Mononuclear cell (primary cell): ENCODE measurements around the gene CS. TPM values are rescaled to one million over a fixed set of nuclear protein-coding genes. Genes with fewer than 3 reads are reported as not detected.

Experiments
- H3K27me3 ChIP-seq: 2 replicates; pipeline ENCODE4 v1.6.0; 2011; ENCODE audit warnings: low read length, control low read depth; ENCODE audit not compliant: insufficient read depth
- H3K4me1 ChIP-seq: 2 replicates; pipeline ENCODE4 v1.5.1; 2011; ENCODE audit warnings: mild to moderate bottlenecking, low read length, control low read depth; ENCODE audit not compliant: insufficient read depth
- H3K4me3 ChIP-seq: 2 replicates; pipeline ENCODE4 v1.5.1; 2011; ENCODE audit warnings: mild to moderate bottlenecking, low read length, moderate library complexity
- H3K9me3 ChIP-seq: 2 replicates; pipeline ENCODE4 v1.5.1; 2011; ENCODE audit warnings: low read depth, mild to moderate bottlenecking, control low read depth, low read length
- total RNA-seq: library from RNA; depleted of rRNA; stranded (reverse); fragments of >200 nt; gene quantifications from one replicate; pipeline ENCODE4 v1.2.3, GENCODE V29; 2012

The CS gene
- total RNA-seq, 1 donor = 148 TPM

- no peaks in the 10 kb centered on the region for H3K9me3 ChIP-seq
- H3K27me3 ChIP-seq = no peaks in the 10 kb centered on the region
- H3K4me1 ChIP-seq = peaks cover 6% of the 10 kb centered on the region
- H3K4me3 ChIP-seq = no peak within 1 kb of the TSS
These were observed 70.2 kb downstream of the CS start, which contains the start of gene SLC39A5 for GRCh38 chr12:56229916-56230431. SLC39A5 (plus strand) TSS chr12:56230051; CDS start chr12:56231275, 1,224 bp downstream.

DNA sequence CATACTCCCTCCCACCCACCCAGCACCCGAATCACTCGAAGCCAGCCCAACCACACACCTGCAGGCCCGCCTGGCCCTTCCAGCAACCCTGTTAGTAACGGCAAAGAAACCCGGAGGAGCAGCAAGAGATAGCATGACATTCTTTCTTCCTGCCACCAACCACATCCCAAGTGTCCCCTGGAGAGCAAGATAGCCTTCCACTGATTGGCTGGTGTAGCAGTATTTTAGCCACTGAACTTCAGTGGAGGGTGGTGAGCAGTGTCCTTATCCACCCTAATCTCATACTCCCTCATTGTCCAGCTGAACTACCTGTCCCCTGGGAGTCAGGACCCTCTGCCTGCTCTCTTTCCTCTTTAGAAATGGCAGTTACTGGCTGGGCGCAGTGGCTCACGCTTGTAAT is 71.0 kb downstream of the CS start:
- no peaks in the 10 kb centered on the region for H3K9me3 ChIP-seq
- peaks cover 13% of the 10 kb centered on the region for H3K4me1 ChIP-seq
- H3K27me3 ChIP-seq = no peaks in the 10 kb centered on the region
- no peak overlapping the region for H3K4me3 ChIP-seq

DNA sequence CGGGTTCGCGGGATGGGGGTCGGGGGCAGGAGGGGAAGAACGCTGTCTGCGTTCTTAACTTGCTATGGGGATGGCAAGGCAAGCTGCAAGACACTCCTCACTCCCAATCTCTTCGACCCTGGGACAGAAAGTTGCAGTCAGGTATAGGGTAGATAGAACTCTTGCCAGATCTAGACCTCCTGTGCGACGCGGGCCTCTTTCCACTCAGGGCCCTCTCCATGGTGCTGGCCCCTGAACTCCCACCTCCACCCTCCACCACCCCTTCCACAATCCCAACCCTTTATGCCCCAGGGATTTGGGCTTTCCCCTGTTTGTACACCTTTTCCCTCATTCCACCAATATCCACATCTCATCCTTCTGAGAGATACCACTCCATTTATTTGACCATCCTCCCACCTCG is 75.2 kb downstream of the CS start:
- no peaks in the 10 kb centered on the region for H3K27me3 ChIP-seq
- no peaks in the 10 kb centered on the region for H3K9me3 ChIP-seq
- H3K4me3 ChIP-seq = no peak overlapping the region
- H3K4me1 ChIP-seq = peaks cover 49% of the 10 kb centered on the region

DNA sequence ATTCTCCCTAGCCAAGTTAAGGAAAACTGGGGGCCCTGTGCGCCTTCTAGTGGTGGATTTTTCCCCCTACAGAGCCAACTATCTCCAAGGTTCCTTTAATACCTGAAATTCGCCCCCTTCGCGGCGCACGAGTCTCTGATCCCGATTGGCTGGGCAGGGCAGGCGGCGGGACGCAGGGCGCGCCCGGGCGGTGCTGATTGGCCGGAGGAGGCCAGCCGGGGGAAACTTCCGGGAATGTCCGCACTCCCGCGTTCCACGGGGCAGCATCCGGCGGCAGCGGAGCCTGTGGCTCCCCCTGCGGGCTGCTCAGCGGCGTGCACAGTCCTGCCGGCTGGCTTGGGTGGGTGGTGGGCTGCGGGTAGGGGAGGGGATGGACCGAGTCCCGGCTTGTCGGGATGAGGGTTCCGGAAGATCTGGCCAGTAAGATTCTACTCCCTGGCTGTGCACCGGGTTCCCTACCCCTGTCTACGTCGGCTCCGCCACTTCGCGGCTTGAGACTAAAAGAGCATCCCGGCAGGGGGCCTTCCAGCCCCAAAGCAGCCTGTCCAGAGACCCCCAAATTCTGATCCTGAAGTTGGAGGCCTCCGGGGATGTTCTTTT is 75.9 kb downstream of the CS start, which contains the start of gene NABP2:
TSS of gene NABP2 (plus strand) at position 241 of the 600 bp plus-strand sequence. CDS start 515 bp downstream, outside the sequence.
- H3K4me1 ChIP-seq = peaks cover 55% of the 10 kb centered on the region
- H3K4me3 ChIP-seq = peak within 1 kb of the TSS; percentile 57
- H3K27me3 ChIP-seq = no peaks in the 10 kb centered on the region
- H3K9me3 ChIP-seq = no peaks in the 10 kb centered on the region

DNA sequence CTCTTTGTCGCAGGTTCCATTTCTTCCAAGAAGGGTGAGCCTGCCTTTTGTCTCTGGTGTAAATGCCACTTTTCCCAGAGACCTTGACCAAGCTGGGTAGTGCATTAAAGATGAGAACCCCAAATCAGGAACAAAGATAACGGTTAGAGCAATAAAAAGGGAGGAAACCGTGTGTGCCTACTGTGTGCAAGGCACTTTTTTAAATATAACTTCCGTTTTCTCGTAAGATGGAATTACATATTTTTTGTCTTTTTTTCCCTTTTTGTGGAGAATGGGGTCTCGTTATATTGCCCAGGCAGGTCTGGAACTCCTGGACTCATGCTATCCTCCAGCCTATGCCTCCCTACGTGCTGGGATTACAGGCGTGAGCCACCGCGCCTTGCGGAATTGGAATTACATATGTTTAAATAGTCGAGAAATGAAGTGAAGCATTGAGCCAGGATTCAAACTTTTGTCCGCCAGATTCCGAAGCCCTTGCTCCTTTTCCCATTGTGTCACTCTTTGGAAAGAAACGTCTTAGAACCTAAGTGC is 76.5 kb downstream of the CS start:
- Histone ChIP-seq H3K27me3 (no peaks in the 10 kb centered on the region), H3K4me3 (peak overlapping the region; percentile 57), H3K9me3 (no peaks in the 10 kb centered on the region), H3K4me1 (peaks cover 55% of the 10 kb centered on the region)

DNA sequence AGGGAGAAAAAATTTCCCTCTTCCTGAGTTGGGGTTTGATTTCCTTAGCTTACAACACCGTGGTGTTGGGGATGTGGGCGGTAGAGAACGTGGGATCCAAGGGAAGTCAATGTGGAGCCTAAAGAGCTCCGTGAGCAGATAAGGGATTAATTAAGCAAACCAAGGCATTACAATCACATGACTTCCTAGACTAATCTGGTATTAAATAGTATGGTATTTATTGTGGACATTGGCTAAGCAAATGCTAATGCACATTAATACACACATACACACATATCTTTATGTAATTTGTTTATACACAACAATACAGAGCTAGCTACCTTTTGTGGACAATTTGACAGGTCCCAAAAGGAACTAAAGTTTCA is 77.6 kb downstream of the CS start:
- peaks cover 55% of the 10 kb centered on the region for H3K4me1 ChIP-seq
- H3K27me3 ChIP-seq = no peaks in the 10 kb centered on the region
- no peaks in the 10 kb centered on the region for H3K9me3 ChIP-seq
- H3K4me3 ChIP-seq = peak overlapping the region; percentile 98

- Histone ChIP-seq H3K4me3 (peak within 1 kb of the TSS; percentile 98), H3K9me3 (no peaks in the 10 kb centered on the region), H3K27me3 (no peaks in the 10 kb centered on the region), H3K4me1 (peaks cover 55% of the 10 kb centered on the region)
These were observed 78.2 kb downstream of the CS start, which contains the start of gene RNF41 for GRCh38 chr12:56221757-56222530. RNF41 (minus strand) TSS chr12:56221922; CDS start chr12:56214047, 7,875 bp downstream.

Other genes starting within 250 kb of the CS start
- gene ERBB3, start 220.2 kb downstream of the CS start, total RNA-seq = 1.4 TPM
- 103 TPM for gene PA2G4, start 195.8 kb downstream of the CS start, total RNA-seq
- 5,493 TPM for gene RPL41, start 183.7 kb downstream of the CS start, total RNA-seq
- 8.6 TPM for gene ZC3H10, start 182.1 kb downstream of the CS start, total RNA-seq
- gene ESYT1, start 172.1 kb downstream of the CS start, total RNA-seq = 62.1 TPM
- gene MYL6B, start 147.7 kb downstream of the CS start, total RNA-seq = 2.1 TPM
- 729 TPM for gene MYL6, start 142.0 kb downstream of the CS start, total RNA-seq
- gene SMARCC2, start 110.8 kb downstream of the CS start, total RNA-seq = 61.1 TPM
- 34.3 TPM for gene RNF41, start 78.4 kb downstream of the CS start, total RNA-seq
- gene NABP2, start 76.0 kb downstream of the CS start, total RNA-seq = 8.9 TPM
- gene SLC39A5, start 70.3 kb downstream of the CS start, total RNA-seq = not detected
- gene ANKRD52, start 41.9 kb downstream of the CS start, total RNA-seq = 8.4 TPM
- gene COQ10A, start 33.4 kb downstream of the CS start, total RNA-seq = 14.8 TPM
- gene CNPY2, start 15.7 kb upstream of the CS start, total RNA-seq = 22.6 TPM
- 39.8 TPM for gene PAN2, start 33.7 kb upstream of the CS start, total RNA-seq
- gene IL23A, start 38.6 kb upstream of the CS start, total RNA-seq = 23.5 TPM
- gene STAT2, start 59.8 kb upstream of the CS start, total RNA-seq = 95.2 TPM
- not detected for gene APOF, start 62.5 kb upstream of the CS start, total RNA-seq
- gene TIMELESS, start 149.1 kb upstream of the CS start, total RNA-seq = 1.3 TPM
- not detected for gene MIP, start 154.3 kb upstream of the CS start, total RNA-seq
- 2.9 TPM for gene SPRYD4, start 168.2 kb upstream of the CS start, total RNA-seq
- gene GLS2, start 187.8 kb upstream of the CS start, total RNA-seq = 1.2 TPM
- 1.5 TPM for gene RBMS2, start 221.5 kb upstream of the CS start, total RNA-seq